ENCODE measurements around the gene PPP1R37. TPM values are rescaled to one million over a fixed set of nuclear protein-coding genes. Genes with fewer than 3 reads are reported as not detected.

Gene PPP1R37
- total and polyA plus RNA-seq, 2 of the 8 experiments (the other 6 are each of a cell fraction or from before 2014, with no cell fraction given): 14.6 to 25.7 TPM

DNA sequence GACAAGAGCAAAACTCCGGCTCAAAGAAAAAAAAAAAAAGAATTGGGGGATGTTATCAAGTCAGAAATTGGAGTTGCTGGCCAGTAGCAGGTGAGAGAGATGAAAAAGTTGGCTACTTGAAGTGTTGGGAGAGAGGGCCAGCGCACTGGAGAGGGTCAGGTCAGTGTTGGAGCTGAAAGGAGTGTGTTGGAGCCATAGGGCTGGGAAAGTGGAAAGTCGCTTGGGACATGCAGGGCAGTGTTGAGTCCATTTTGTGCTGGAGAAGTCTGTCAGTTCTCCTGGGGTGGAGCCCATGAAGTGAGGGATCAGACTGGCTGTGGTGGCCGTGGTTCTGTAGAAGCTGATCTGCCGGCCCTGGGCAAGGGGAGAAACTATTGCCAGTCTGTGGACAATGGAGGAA is 1.7 kb downstream of the PPP1R37 start (continued):
- TF ChIP-seq, protein P1, sequence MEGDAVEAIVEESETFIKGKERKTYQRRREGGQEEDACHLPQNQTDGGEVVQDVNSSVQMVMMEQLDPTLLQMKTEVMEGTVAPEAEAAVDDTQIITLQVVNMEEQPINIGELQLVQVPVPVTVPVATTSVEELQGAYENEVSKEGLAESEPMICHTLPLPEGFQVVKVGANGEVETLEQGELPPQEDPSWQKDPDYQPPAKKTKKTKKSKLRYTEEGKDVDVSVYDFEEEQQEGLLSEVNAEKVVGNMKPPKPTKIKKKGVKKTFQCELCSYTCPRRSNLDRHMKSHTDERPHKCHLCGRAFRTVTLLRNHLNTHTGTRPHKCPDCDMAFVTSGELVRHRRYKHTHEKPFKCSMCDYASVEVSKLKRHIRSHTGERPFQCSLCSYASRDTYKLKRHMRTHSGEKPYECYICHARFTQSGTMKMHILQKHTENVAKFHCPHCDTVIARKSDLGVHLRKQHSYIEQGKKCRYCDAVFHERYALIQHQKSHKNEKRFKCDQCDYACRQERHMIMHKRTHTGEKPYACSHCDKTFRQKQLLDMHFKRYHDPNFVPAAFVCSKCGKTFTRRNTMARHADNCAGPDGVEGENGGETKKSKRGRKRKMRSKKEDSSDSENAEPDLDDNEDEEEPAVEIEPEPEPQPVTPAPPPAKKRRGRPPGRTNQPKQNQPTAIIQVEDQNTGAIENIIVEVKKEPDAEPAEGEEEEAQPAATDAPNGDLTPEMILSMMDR (IDR thresholded peaks at IDR 0.05; ENCODE audit: control extremely low read depth in 1 of 3, insufficient read depth in 1 of 3, low read depth in 1 of 3, low read length in 3 of 3): no peak
- TF ChIP-seq BCL11A (IDR thresholded peaks at IDR 0.05; ENCODE audit: low read depth in 2 of 2, low read length in 2 of 2) (no peak), CHD1 (IDR thresholded peaks at IDR 0.05; ENCODE audit: low read depth, low read length) (no peak), RFX5 (IDR thresholded peaks at IDR 0.05; ENCODE audit: borderline replicate concordance, low read depth, low read length) (no peak), RNF2 (IDR thresholded peaks at IDR 0.05; ENCODE audit: borderline replicate concordance, low read depth, low read length, missing control alignments, poor library complexity, severe bottlenecking) (no peak), TBP (IDR thresholded peaks at IDR 0.05; ENCODE audit: low read depth, low read length) (no peak), GTF2F1 (IDR thresholded peaks at IDR 0.05; ENCODE audit: borderline replicate concordance, low read depth, low read length) (no peak)
